NCI-H2029 (cell line): ENCODE data around the gene CUL2.
"Not testable (repeated sequence)": the region's sequence is repeated elsewhere in the genome, so short reads cannot be mapped to it uniquely, and the experiment has no call there.

ENCODE experiments used
- DNase-seq: peaks from one replicate; lab custom pipeline; 2025; lab: John Stamatoyannopoulos, UW

CUL2 gene

DNA sequence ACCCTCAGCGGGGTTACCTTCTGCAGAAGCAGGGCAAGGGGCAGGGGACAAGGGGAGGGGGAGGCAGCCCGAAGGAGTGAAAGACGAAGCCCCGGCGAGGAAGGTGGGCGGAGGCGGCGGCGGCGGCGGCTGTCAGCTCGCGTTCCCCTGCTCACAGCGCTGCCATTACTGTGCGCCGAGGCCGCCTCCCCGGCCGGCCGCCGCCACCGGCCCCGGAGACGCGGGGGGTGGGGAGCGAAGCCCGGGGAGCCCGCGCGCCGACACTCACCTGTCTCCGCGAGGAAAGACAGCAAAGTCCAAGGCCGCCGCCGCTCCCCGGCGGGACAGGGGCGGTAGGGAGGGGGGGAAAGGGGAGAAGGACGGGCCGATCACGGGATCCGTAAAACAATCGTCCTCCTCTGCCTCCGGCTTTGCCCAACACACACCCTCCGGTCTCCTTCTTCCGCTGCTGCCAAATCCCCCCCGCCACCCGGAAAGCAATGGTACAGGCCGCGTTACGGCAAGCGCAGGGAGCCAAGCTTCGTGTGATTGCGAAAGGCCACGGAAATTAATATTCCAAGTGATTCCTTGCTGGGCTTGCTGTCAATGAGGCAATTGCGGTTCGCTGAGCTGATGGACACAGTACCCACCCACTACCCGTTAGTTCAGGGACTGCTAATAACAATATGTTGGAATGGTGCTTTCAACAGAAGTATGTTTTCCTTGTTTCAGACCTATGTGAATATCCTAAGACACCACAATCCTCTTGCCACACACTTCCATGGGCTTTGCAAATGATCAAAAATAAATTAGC lies at the start of gene CUL2:
TSS of gene CUL2 (minus strand) at position 180 of the 793 bp plus-strand sequence. CDS start 19,024 bp downstream, outside the sequence.
- DNase-seq, result peak; percentile 47

DNA sequence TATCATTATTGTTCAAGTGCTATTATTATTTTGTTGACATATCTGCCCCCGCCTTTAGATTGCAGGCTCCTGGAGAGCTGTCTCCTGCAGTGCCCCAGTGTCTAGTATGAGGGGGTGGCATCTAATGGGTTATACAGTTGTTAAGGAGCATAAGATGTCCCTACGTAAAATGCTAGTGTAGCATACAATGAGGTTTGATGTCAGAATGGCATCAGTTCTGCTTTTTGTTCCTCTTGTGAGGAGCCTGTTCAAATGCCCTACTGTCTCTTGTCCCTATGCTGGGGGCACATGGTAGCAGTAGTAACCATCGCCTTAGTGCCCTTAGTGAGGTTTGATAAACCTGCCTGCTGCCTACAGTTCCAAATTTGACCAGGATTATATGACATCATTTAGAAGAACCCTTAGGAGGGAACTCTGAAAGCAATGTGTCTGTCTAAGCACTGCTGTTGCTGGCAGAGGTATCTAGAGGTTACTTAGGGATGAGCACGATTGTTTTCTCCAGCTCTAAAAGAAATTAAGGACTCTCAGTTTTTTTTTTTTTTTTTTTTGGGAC lies 46.2 kb upstream of the CUL2 start:
- DNase-seq, result no peak

DNA sequence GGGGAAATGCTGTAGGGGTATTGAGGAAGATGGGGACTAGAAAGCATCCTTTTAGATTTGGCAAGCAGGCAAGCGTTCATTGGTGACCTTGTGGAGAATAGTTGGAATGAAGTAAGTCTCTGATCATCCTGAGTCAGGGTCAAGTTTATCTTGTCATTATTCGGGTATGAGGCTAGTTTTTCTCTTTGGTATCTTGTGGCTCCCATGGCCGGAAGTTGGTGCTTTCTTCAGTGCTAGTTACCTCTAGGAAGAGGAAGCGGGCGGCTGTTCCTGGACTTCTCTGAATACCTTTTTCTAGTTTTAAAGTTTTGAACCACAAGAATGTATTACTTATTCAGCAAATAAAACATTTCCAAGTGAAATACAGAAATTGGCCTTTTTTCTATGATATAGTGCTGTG lies 45.7 kb upstream of the CUL2 start:
- DNase-seq, result no peak

DNA sequence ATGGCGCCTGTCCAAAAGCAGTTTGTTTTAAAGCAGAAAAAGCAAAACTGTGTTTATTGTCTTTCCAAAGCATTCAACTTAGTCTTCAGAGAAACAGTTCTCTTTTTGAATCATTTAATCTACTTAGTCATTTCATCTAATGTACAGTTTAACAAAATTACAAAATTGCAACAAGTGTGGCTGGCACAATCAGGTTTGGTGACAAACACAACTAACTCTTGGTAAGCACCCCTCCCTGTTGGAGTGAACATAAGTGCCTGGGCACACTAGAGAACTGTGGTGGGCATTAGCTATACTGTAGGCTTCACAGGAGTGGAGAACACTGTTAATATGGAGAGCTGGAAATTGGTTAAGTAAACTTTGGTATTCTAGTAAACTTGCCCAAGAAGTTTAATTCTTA lies 43.4 kb upstream of the CUL2 start:
- no peak for DNase-seq

DNA sequence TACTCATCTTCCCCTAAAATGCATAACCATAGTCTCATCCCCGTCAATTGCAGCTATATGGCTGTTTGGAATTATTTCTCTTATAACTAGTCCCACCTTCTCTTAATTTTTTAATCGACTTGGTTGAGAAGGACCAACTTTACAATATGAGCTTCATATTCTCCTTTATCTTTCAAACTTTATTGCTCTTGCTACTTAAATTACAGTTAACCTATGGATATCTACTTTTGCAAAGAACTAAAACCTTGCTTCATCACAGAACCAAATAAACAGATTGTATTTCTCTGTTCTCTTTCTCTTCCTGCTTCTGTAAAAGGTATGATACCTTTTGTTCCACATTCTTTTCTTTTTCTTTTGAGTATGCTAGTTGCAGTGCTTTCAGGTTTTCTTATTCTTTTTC lies 42.6 kb upstream of the CUL2 start:
- no peak for DNase-seq

DNA sequence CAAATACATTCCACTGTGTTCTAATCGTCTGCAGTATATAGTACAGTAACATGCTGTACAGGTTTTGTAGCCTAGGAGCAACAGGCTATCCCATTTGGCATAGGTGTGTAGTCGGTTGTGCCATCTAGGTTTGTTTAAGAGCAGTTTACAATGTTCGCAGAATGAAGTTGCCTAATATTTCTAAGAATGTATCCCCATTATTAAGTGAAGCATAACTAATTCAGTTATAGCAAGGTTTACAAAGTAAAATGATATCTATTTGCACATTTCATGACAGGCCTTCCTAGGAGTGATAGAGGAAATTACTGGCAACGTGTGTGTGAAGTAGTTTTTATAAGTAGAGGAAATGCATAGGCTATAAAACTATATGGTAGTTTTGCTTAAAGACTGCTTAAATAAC lies 40.5 kb upstream of the CUL2 start:
- no peak for DNase-seq

DNA sequence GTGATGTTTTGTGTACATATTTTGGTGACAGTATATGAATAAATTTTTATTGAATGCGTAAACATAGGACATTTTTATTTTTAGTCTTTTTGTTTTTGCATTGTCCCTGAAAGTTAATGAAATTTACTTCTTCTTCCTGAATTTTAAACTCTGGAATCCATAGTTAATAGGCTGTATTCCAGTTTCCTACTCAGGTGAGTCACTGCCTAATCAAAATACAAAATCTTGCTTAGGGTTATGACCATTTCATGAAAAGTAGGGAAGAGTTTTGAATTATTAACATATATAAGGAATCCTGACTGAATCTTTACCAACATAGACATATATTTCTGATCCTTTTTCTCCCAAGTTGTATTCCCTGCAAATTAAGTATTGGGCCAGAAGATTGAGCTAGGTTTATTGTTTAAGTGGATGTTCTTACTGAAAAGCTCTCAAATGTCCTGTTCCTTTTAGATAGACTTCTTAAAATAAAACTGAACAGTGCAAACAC lies 39.1 kb upstream of the CUL2 start:
- DNase-seq, result no peak

DNA sequence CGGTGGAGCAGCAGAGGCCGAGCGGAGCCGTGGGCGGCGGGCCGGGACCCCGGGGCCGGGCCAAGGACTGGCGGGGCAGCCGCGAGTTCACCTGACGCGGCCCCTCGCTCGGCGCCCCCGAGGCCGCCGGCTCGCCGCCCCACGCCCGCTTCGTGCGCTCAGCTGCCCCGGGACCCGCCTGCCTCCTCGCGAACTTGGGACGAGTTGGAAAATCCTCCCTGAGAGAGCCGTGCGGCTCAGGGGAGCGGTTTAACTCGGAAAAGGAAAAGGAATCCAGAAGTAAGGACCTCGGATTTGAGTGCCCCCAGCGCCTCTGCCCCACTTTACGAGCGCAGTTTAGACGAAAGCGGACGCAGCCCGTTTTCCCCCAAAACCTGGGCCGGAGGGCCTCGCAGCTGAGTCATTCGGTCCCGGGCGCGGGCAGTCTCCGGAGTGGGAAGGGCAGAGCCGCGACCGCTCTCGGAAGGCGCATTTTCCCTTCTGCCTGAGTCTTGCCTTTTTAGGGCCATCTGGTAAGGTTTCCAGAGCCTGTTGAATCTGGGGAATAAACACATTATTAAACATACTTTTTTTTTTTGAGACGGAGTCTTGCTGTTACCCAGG lies 37.2 kb upstream of the CUL2 start:
- DNase-seq, result no peak

DNA sequence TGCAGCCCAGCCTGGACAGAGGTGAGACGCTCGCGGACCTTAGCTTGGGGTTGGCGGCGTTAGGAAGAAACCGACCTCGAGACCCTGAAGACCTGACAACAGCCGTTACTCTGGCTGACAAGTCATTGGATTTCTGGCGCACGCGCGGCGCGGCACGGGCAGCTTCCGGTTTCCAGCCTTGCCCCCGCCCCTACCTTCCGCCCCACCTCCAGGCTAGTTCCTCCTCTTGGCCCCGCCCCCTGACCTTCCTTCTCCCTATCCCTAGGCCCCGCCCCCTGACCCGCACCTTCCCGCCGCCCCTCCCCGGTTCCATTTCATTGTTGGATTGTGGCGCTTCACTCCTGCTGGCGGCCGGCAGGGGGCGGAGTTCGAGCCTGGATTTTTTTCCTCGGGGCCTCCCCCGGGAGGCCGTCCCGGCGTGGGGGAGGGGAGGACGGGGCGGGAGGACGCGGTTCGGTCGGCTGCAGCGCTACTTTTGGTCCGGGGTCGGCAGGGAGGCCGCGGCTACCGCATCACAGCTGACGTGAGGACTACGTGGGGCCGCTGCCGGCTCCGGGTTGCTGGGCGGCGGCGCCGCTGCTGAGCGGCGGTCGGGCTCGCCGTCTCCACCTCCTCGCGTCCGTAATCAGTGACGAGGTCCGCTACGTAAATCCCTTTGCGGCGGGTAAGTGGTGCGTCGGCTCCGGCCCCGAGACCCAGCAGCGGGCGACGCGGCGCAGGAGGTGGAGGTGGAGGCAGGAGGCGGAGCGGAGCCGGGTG lies 36.6 kb upstream of the CUL2 start, which contains the start of gene CREM:
TSS of gene CREM (plus strand) at position 317 of the 759 bp plus-strand sequence. CDS start 10,990 bp downstream, outside the sequence.
- peak; percentile 90 for DNase-seq

DNA sequence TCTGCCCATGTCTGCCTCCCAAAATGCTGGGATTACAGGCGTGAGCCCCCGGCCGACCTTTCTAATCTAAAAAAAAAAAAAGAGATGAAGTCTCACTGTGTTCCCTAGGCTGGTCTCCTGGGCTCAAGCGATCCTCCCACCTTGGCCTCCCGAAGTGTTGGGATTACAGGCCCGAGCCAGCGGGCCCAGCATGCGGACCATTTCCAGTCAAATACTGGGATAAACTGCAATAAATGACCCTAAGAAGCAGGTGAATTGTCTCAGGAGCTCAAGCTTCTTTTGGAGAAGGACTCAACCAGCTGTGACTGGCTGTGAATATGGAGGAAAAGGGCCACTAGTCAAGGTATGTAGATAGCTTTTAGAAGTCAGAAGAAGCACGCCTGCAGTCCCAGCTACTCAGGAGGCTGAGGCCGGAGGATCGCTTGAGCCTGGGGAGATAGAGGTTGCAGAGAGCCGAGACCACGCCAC lies 36.0 kb upstream of the CUL2 start:
- no peak for DNase-seq

DNA sequence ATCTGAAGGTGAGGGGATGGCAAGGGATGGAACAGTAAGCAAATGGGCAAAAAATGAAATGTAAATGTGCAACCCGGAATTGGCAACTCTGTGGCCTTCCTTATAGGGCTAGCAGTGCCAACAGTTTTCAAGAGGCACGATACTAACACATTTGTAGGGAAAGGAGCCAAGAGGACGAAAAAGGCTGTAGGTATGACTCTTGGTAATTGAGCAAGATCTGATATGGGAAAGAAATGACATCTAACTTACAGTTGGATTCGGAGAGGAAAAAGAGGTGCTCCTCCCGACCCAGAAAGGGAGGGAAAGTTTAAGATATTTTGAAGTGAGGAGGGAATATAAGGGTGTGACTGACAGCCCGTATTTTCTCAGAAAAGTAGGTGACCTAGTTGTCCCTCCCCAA lies 34.4 kb upstream of the CUL2 start:
- DNase-seq, result no peak

DNA sequence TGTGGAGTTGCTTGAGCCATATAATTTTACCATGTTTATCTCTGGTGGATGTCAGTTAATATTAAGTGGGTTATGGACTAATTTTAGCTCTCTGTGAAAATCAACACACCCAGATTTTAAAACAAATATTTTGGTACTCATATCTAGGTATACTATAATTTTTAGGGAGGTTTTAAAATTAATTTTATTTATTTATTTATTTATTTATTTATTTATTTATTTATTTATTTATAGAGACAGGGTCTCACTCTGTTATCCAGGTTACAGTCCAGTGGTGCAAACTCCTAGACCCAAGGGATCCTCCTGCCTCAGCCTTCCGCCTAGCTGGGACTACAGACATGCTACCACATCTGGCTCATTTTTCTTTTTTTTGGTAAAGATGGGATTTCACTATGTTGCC lies 29.2 kb upstream of the CUL2 start:
- DNase-seq, result no peak

DNA sequence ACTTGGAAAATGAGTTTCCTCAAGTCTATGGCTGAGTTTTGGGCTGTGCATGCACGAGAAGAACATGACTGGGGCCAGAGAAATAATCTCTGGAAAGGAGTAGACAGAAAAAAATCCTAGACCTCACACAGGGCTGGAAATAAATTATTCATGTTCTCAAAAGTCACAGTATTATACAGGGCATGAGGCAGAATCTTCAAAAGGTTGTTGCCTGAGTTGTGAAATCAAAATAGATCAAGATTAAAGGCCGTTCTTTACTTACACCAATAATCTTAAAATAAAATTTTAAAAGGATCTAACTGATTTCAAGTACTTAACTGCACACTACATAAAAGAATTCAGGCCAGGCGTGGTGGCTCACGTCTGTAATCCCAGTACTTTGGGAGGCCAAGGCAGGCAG lies 22.4 kb upstream of the CUL2 start:
- no peak for DNase-seq

DNA sequence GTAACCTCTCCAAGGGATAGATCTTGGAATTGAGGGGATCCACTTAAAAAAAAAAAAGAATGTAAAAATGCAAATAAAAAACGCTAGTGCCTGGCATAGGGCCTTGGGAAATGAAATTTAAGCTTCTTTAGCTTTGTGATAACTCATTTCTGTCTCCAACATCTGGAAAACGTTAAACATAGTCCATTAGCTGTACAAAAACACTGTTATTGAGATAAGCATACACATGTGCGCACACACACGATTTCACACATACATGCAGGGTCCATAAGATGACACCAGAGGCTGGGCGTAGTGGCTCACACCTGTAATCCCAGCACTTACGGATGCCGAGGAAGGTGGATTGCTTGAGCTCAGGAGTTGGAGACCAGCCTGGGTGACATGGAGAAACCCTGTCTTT lies 13.7 kb upstream of the CUL2 start:
- no peak for DNase-seq

DNA sequence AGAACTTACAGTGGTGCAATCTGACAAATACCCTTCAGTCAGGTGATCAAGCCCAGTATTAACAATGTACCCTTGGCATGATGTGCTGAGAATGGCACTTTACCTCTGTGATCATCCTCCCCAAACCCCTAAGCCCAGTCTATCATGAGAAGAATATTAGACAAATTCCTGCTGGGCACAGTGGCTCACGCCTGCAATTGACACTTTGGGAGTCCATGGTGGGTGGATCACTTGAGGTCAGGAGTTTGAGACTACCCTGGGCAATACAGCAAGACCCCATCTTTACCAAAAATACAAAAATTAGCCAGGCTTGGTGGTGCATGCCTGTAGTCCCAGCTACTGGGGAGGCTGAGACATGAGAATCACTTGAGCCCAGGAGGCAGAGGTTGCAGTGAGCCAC lies 7.4 kb upstream of the CUL2 start:
- no peak for DNase-seq

DNA sequence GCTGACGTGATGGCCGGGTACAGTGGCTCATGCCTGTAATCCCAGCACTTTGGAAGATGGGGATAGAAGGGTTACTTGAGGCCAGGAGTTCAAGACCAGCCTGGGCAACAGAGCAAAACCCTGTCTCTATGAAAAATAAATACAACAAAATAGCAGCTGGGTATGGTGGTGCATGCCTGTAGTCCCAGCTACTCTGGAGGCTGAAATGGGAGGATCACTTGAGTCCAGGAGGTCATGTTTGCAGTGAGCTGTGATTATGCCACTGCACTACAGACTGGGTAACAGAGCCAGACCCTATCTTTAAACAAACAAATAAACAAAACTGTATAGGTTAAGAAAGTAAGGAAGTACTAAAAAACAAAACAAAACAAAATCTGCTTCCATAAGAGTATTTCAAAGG lies 6.2 kb upstream of the CUL2 start:
- no peak for DNase-seq

DNA sequence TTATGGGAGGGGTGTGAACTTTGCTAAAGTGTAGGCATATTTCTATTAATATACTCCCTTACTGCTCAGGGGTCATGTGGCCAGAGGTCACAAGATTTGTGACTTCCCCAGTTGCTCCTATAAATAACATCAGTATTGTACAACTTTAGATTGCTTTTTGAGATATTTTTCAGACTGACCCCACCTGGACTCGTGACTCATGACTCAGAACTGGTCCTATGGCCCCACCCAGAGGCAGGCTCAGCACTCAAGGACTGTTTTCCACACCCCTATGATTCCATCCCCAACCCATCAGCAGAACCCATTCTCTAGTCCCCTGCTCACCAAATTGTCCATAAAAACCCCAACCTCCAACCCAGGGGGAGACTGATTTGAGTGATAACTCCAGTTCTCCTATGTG lies 2.7 kb upstream of the CUL2 start:
- no peak for DNase-seq

DNA sequence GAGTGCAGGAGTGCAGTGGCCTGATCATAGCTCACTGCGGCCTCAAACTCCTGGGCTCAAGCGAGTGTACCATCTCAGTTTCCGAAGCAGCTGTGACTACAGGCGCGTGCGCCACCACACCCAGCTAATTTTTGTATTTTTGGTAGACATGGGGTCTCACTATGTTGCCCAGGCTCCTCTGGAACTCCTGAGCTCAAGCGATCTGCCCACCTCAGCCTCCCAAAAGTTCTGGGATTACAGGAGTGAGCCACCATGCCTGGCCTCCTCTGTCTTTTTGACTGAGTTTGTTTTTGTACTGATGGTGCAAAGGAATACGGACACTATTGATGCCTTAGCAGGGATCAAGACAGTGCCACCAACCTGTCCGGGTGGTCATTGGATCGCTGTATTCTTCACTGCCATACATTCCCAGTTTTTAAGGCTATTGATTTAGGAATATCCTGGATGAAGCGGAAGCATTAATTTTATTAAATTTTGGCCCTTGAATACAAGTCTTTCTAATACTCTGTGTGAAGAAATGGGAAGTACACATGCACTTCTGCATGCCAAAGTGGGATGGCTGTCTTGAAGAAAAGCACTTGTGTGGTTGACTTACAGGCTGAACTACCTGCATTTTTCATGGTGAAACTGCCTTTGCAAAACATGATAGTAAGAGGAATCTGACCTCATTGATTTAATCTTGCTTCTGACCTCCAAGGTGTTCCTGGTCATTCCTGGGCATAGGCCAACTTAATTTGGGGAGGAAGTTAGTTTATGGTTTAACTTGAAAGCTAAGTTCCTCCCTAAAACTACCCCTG lies 2.1 kb upstream of the CUL2 start:
- DNase-seq, result no peak

DNA sequence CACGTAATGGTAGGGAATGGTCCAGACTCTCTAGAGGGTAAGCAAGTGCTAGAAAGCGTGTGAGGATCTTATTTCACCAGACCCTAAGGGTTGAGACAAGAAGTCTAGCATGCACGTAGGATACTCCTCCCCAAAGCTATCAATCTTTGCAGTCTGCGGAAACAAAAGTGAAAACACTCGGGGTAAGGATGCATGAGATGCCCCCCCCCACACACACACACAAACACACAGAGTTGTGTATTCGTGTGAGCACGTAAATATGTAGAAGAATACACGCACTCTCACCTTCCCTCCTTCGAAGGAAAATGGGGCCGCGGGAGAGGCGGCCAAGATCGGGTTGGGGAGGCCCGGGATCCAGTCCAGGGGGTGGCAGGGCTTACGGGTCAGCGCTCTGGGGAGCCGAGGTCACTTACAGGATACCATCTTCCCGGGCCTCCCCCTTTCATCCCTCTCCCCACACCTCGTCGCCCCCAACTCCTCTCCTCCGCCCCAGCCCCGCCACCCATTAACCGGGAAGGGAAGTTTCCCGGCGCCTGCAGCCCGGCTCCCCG lies 455 bp downstream of the CUL2 start:
- DNase-seq, result no peak

DNA sequence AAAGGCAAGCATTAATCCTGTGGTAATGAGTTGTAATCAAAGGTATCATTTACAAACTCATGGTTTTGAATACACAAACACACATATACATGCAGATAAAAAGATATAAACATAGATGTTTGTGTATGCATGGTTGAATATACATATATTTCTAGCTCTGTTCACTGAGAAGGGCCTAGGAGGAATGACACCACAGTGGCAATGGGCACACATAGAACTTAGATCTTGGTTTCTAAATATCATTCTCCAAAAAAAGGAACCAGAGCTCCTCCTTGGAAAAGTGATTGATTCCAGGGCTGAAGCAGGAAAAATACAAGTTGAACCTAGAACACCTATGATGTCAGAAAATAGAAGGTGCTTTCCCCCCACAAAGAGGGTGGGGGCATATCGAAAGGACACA lies 6.9 kb downstream of the CUL2 start:
- DNase-seq, result no peak

DNA sequence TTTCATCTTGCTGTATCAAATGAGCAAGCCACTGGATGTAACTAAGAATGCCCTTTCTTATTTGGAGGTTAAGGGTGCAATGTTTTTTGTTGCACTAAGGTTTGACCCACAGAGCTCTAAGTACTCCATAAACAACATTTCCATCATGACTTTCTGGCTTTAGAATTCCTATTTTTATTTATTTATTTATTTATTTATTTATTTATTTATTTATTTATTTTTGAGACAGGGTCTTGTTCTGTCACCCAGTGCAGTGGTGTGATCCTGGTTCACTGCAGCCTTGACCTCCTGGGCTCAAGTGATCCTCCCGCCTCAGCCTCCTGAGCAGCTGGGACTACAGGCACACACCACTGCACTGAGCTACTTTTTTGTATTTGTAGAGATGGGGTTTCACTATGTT lies 9.9 kb downstream of the CUL2 start:
- not testable (repeated sequence) for DNase-seq
